HEK293 (cell line): ENCODE data around the gene GPHA2.

Source experiments
- CTCF ChIA-PET: fragments of 350-600 bp; formaldehyde crosslinking; extraction: SDS; loops from one replicate; lab custom pipeline; 2021; ENCODE audit warnings: antibody characterized with exemption; lab: Yijun Ruan, JAX
- POLR2A ChIA-PET: fragments of 300-600 bp; formaldehyde crosslinking; extraction: SDS; loops from one replicate; lab custom pipeline; 2020; ENCODE audit warnings: antibody characterized with exemption, inconsistent platforms; lab: Yijun Ruan, JAX
- H3K27ac ChIP-seq: fragments of 200-500 bp; sonication (Bioruptor generic); 2 replicates; pipeline ENCODE4 v1.5.1; 2014; ENCODE audit warnings: low read depth, low read length, control low read depth, inconsistent platforms; ENCODE audit errors: extremely low read depth
- H3K36me3 ChIP-seq, 2 experiments: fragments of 200-500 bp in 1 of 2; sonication (Bioruptor generic) in 1 of 2; 1 replicate in 1 of 2; 2 replicates in 1 of 2; pipeline ENCODE4 v1.5.1; 2014 to 2017; ENCODE audit warnings: inconsistent platforms in 2 of 2, low read length in 2 of 2; ENCODE audit not compliant: control insufficient read depth in 2 of 2, insufficient read depth in 1 of 2
- H3K4me1 ChIP-seq: fragments of 200-500 bp; sonication (Bioruptor generic); 2 replicates; pipeline ENCODE4 v1.5.1; 2014; ENCODE audit warnings: mild to moderate bottlenecking, low read length, inconsistent platforms; ENCODE audit not compliant: control insufficient read depth, insufficient read depth
- H3K4me3 ChIP-seq: 2 replicates; pipeline ENCODE4 v1.5.1; 2011; ENCODE audit warnings: low read depth, mild to moderate bottlenecking, control low read depth, low read length, moderate library complexity
- H3K9me3 ChIP-seq: fragments of 200-500 bp; sonication (Bioruptor generic); 2 replicates; pipeline ENCODE4 v1.5.1; 2014; ENCODE audit warnings: low read depth, low read length, inconsistent platforms; ENCODE audit not compliant: control insufficient read depth, insufficient read depth
- ZFP37 ChIP-seq: fragments of 450-650 bp; formaldehyde crosslinking; IDR thresholded peaks from 2 replicates; pipeline ENCODE4 v1.5.1; 2016; ENCODE audit warnings: missing biosample characterization, missing genetic modification characterization
- ZNF10 ChIP-seq: fragments of 450-650 bp; formaldehyde crosslinking; IDR thresholded peaks from 2 replicates; pipeline ENCODE4 v1.5.1; 2017; ENCODE audit warnings: missing biosample characterization, missing genetic modification characterization
- ZNF175 ChIP-seq: fragments of 450-650 bp; formaldehyde crosslinking; IDR thresholded peaks from 2 replicates; pipeline ENCODE4 v1.5.1; 2016; ENCODE audit warnings: missing biosample characterization, missing genetic modification characterization
- ZNF214 ChIP-seq: fragments of 450-650 bp; formaldehyde crosslinking; IDR thresholded peaks from 2 replicates; pipeline ENCODE4 v1.5.1; 2017; ENCODE audit warnings: missing biosample characterization, mild to moderate bottlenecking, missing genetic modification characterization, borderline replicate concordance
- ZNF239 ChIP-seq: fragments of 450-650 bp; formaldehyde crosslinking; IDR thresholded peaks from 2 replicates; pipeline ENCODE4 v1.5.1; 2016; ENCODE audit warnings: missing biosample characterization, missing genetic modification characterization
- ZNF26 ChIP-seq: fragments of 450-650 bp; formaldehyde crosslinking; IDR thresholded peaks from 2 replicates; pipeline ENCODE4 v1.5.1; 2016; ENCODE audit warnings: missing biosample characterization, missing genetic modification characterization
- ZNF292 ChIP-seq: fragments of 450-650 bp; formaldehyde crosslinking; IDR thresholded peaks from 2 replicates; pipeline ENCODE4 v1.5.1; 2016; ENCODE audit warnings: low read depth, missing biosample characterization, missing genetic modification characterization, borderline replicate concordance
- ZNF302 ChIP-seq: fragments of 450-650 bp; formaldehyde crosslinking; IDR thresholded peaks from 2 replicates; pipeline ENCODE4 v1.5.1; 2016; ENCODE audit warnings: missing biosample characterization, missing genetic modification characterization, low read depth
- ZNF341 ChIP-seq: fragments of 450-650 bp; formaldehyde crosslinking; IDR thresholded peaks from 2 replicates; pipeline ENCODE4; 2016; ENCODE audit warnings: low read depth, missing biosample characterization, missing genetic modification characterization
- ZNF521 ChIP-seq: fragments of 450-650 bp; formaldehyde crosslinking; IDR thresholded peaks from 2 replicates; pipeline ENCODE4 v1.5.1; 2017; ENCODE audit warnings: missing biosample characterization, mild to moderate bottlenecking, missing genetic modification characterization
- ZNF530 ChIP-seq: fragments of 450-650 bp; formaldehyde crosslinking; IDR thresholded peaks from 2 replicates; pipeline ENCODE4 v1.5.1; 2016; ENCODE audit warnings: low read depth, missing biosample characterization, missing genetic modification characterization
- ZNF555 ChIP-seq: fragments of 450-650 bp; formaldehyde crosslinking; conservative IDR thresholded peaks from 2 replicates; pipeline ENCODE4 v1.5.1; 2017; ENCODE audit warnings: missing biosample characterization, mild to moderate bottlenecking, missing genetic modification characterization, inconsistent platforms
- ZNF639 ChIP-seq: fragments of 450-650 bp; formaldehyde crosslinking; IDR thresholded peaks from 2 replicates; pipeline ENCODE4 v1.5.1; 2016; ENCODE audit warnings: missing biosample characterization, missing genetic modification characterization
- ZNF645 ChIP-seq: fragments of 450-650 bp; formaldehyde crosslinking; IDR thresholded peaks from 2 replicates; pipeline ENCODE4; 2016; ENCODE audit warnings: missing biosample characterization, missing genetic modification characterization
- ZNF664 ChIP-seq: fragments of 450-650 bp; formaldehyde crosslinking; IDR thresholded peaks from 2 replicates; pipeline ENCODE4 v1.5.1; 2016; ENCODE audit warnings: missing biosample characterization, missing genetic modification characterization
- ZNF704 ChIP-seq: fragments of 450-650 bp; formaldehyde crosslinking; IDR thresholded peaks from 2 replicates; pipeline ENCODE4 v1.5.1; 2016; ENCODE audit warnings: missing biosample characterization, missing genetic modification characterization
- ZSCAN18 ChIP-seq: fragments of 450-650 bp; formaldehyde crosslinking; IDR thresholded peaks from 2 replicates; pipeline ENCODE4 v1.5.1; 2016; ENCODE audit warnings: missing biosample characterization, missing genetic modification characterization

GPHA2 gene

GRCh38 chr11:64951529-64951928, 15.8 kb upstream of the GPHA2 start:
- Histone ChIP-seq H3K4me3 (no peak overlapping the region), H3K4me1 (no peaks in the 10 kb centered on the region), H3K9me3 (no peaks in the 10 kb centered on the region), H3K27ac (no peak overlapping the region), H3K36me3 (no peaks in the 10 kb centered on the region)
- CTCF ChIA-PET = interaction anchor here (0.7 to 1.1 kb wide), 5 partner anchors 45 to 228 kb away, joined by 3 to 4 read pairs (median 3); partner anchors contain the start of gene BATF2
- TF ChIP-seq ZNF704 (tag by site-specific recombination) (no peak), ZNF292 (tag by site-specific recombination) (no peak), ZNF521 (tag by site-specific recombination) (no peak), ZNF530 (tag by site-specific recombination) (no peak), ZNF214 (no peak), ZNF10 (tag by site-specific recombination) (no peak), ZNF555 (tag by site-specific recombination) (no peak), ZNF341 (tag by site-specific recombination) (no peak), ZNF664 (tag by site-specific recombination) (no peak), ZNF175 (no peak), ZNF645 (tag by site-specific recombination) (no peak)
- POLR2A ChIA-PET = no interaction called here

GRCh38 chr11:64947208-64947814, 11.6 kb upstream of the GPHA2 start:
- ChIA-PET POLR2A (interaction anchor here (0.5 kb wide), 2 partner anchors 22 to 371 kb away, joined by 3 to 4 read pairs; no protein-coding TSS in a partner anchor), CTCF (interaction anchor here (0.7 kb wide), 1 partner anchor 56 kb away, joined by 4 read pairs; no protein-coding TSS in a partner anchor)
- H3K27ac ChIP-seq = no peak overlapping the region
- TF ChIP-seq ZSCAN18 (tag by site-specific recombination) (no peak), ZNF302 (tag by site-specific recombination) (no peak), ZFP37 (no peak), ZNF26 (tag by site-specific recombination) (no peak), ZNF639 (tag by site-specific recombination) (no peak), ZNF239 (tag by site-specific recombination) (no peak)
- H3K36me3 ChIP-seq = no peaks in the 10 kb centered on the region
- no peaks in the 10 kb centered on the region for H3K9me3 ChIP-seq
- H3K4me3 ChIP-seq = no peak overlapping the region
- H3K4me1 ChIP-seq = no peaks in the 10 kb centered on the region
